ENCODE data around the gene CSF3R. TPM values are rescaled to one million over a fixed set of nuclear protein-coding genes. Genes with fewer than 3 reads are reported as not detected.
"Not testable (repeated sequence)": the region's sequence is repeated elsewhere in the genome, so short reads cannot be mapped to it uniquely, and the experiment has no call there.

The CSF3R gene
- total RNA-seq, 1 experiment from 2014 or later, result not detected

GRCh38 chr1:36484099-36484498 lies 1.4 kb upstream of the CSF3R start:
- no peak for DNase-seq (ENCODE audit: low read depth)

GRCh38 chr1:36481771-36482723 lies 666 bp downstream of the CSF3R start:
- no peak for DNase-seq (ENCODE audit: low read depth)

GRCh38 chr1:36481091-36481490 lies 1.6 kb downstream of the CSF3R start:
- DNase-seq (ENCODE audit: low read depth), result no peak

- DNase-seq (ENCODE audit: low read depth), result no peak
These were observed 2.6 kb downstream of the CSF3R start for GRCh38 chr1:36480161-36480560.

- DNase-seq (ENCODE audit: low read depth), result peak; percentile 19
These were observed 3.1 kb downstream of the CSF3R start for GRCh38 chr1:36479505-36480051.

- DNase-seq (ENCODE audit: low read depth), result not testable (repeated sequence)
These were observed 5.1 kb downstream of the CSF3R start for GRCh38 chr1:36477615-36478014.

GRCh38 chr1:36476945-36477344 lies 5.8 kb downstream of the CSF3R start:
- no peak for DNase-seq (ENCODE audit: low read depth)

GRCh38 chr1:36475910-36476604 lies 6.7 kb downstream of the CSF3R start:
- DNase-seq (ENCODE audit: low read depth), result no peak

- DNase-seq (ENCODE audit: low read depth), result no peak
These were observed 7.4 kb downstream of the CSF3R start for GRCh38 chr1:36475341-36475740.

- peak; percentile 35 for DNase-seq (ENCODE audit: low read depth)
These were observed 10.1 kb downstream of the CSF3R start for GRCh38 chr1:36472656-36473055.

GRCh38 chr1:36471830-36472641 lies 10.7 kb downstream of the CSF3R start:
- DNase-seq (ENCODE audit: low read depth), result no peak

GRCh38 chr1:36469163-36469562 lies 13.6 kb downstream of the CSF3R start:
- no peak for DNase-seq (ENCODE audit: low read depth)

- DNase-seq (ENCODE audit: low read depth), result no peak
These were observed 14.8 kb downstream of the CSF3R start for GRCh38 chr1:36467700-36468455.

- DNase-seq (ENCODE audit: low read depth), result no peak
These were observed 15.7 kb downstream of the CSF3R start for GRCh38 chr1:36467027-36467410.

GRCh38 chr1:36466370-36467026 lies 16.2 kb downstream of the CSF3R start:
- no peak for DNase-seq (ENCODE audit: low read depth)

- DNase-seq (ENCODE audit: low read depth), result no peak
These were observed 16.9 kb downstream of the CSF3R start for GRCh38 chr1:36465731-36466369.

GRCh38 chr1:36464605-36465393 lies 17.9 kb downstream of the CSF3R start:
- DNase-seq (ENCODE audit: low read depth), result no peak

- DNase-seq (ENCODE audit: low read depth), result peak; percentile 93
These were observed 18.7 kb downstream of the CSF3R start, which contains the start of gene MRPS15 for GRCh38 chr1:36463803-36464604. MRPS15 (minus strand) TSS chr1:36464384; CDS start chr1:36464275, 109 bp downstream.
